Measurements from ENCODE around the gene ASTN2. TPM values are rescaled to one million over a fixed set of nuclear protein-coding genes. Genes with fewer than 3 reads are reported as not detected.

Gene ASTN2
- polyA plus RNA-seq, 2 of the 4 experiments (the other 2 are of a cell fraction) = 5.8 to 11.6 TPM

DNA sequence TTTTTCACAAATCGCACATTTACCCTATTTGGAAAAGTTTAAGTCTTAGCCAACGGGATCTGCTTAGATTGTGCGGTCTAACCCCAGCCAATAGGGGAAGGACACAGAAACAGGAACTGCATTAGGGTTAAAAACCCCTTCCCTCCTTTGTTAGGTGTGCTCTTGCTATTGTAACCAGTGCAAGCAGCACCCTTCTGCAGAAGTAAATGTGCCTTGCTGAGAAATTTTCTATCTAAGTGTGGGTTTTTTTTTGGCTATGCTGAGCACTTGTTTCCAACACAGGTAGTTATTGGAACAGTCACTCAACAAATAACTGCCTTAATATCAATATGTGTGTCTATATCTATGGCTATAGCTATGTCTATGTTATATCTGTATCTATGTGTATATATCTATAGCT is 537.8 kb downstream of the ASTN2 start:
- peaks cover 12% of the 10 kb centered on the region for H3K9me3 ChIP-seq
- ChIA-PET POLR2A (no interaction called here), CTCF (no interaction called here)
- WGBS (ENCODE audit: missing lambda C conversion rate) = 54% methylated on average over 3 of the region's 3 CpGs
- no peak overlapping the region for H3K4me2 ChIP-seq
- H3K4me1 ChIP-seq = no peaks in the 10 kb centered on the region
- no peak for ATAC-seq
- TF ChIP-seq FOSB (CRISPR knock-in tag; IDR thresholded peaks at IDR 0.05) = no peak
- TF ChIP-seq RFX5 (IDR thresholded peaks at IDR 0.05) = no peak
- no peak for TF ChIP-seq CEBPB (IDR thresholded peaks at IDR 0.05)
- no peak for TF ChIP-seq FOSL2 (IDR thresholded peaks at IDR 0.05)
- TF ChIP-seq FOSL2 (CRISPR knock-in tag; IDR thresholded peaks at IDR 0.05) = no peak
- TF ChIP-seq NPAS2 (CRISPR knock-in tag; IDR thresholded peaks at IDR 0.05; ENCODE audit: borderline replicate concordance) = no peak
- no peak for TF ChIP-seq CHD4 (IDR thresholded peaks at IDR 0.05; ENCODE audit: borderline replicate concordance)
- TF ChIP-seq, protein P1, sequence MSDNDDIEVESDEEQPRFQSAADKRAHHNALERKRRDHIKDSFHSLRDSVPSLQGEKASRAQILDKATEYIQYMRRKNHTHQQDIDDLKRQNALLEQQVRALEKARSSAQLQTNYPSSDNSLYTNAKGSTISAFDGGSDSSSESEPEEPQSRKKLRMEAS (IDR thresholded peaks at IDR 0.05) = no peak
- TF ChIP-seq RNF2 (IDR thresholded peaks at IDR 0.05; ENCODE audit: borderline replicate concordance, low read depth) = no peak
- TF ChIP-seq GATA3 (IDR thresholded peaks at IDR 0.05; ENCODE audit: borderline replicate concordance) = no peak
- TF ChIP-seq HDAC2 (IDR thresholded peaks at IDR 0.05) = no peak
- no peak for TF ChIP-seq TP53 (CRISPR knock-in tag; IDR thresholded peaks at IDR 0.05)
- no peak for TF ChIP-seq PHF8 (IDR thresholded peaks at IDR 0.05; ENCODE audit: borderline replicate concordance, low read depth)
- TF ChIP-seq, protein P2, sequence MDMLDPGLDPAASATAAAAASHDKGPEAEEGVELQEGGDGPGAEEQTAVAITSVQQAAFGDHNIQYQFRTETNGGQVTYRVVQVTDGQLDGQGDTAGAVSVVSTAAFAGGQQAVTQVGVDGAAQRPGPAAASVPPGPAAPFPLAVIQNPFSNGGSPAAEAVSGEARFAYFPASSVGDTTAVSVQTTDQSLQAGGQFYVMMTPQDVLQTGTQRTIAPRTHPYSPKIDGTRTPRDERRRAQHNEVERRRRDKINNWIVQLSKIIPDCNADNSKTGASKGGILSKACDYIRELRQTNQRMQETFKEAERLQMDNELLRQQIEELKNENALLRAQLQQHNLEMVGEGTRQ (IDR thresholded peaks at IDR 0.05) = no peak
- no peak for TF ChIP-seq MYC (IDR thresholded peaks at IDR 0.05; ENCODE audit: borderline replicate concordance, low read length)
- no peak for TF ChIP-seq RAD21 (conservative IDR thresholded peaks at IDR 0.05 in 1 of 2, IDR thresholded peaks at IDR 0.05 in 1 of 2)
- TF ChIP-seq HOXA7 (CRISPR knock-in tag; IDR thresholded peaks at IDR 0.05) = no peak
- TF ChIP-seq ZNF302 (CRISPR knock-in tag; IDR thresholded peaks at IDR 0.05) = no peak
- TF ChIP-seq JUNB (IDR thresholded peaks at IDR 0.05) = no peak
- TF ChIP-seq, protein P3, sequence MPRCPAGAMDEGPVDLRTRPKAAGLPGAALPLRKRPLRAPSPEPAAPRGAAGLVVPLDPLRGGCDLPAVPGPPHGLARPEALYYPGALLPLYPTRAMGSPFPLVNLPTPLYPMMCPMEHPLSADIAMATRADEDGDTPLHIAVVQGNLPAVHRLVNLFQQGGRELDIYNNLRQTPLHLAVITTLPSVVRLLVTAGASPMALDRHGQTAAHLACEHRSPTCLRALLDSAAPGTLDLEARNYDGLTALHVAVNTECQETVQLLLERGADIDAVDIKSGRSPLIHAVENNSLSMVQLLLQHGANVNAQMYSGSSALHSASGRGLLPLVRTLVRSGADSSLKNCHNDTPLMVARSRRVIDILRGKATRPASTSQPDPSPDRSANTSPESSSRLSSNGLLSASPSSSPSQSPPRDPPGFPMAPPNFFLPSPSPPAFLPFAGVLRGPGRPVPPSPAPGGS (IDR thresholded peaks at IDR 0.05) = no peak
- H3K27ac ChIP-seq = no peak overlapping the region
- DNase-seq (ENCODE audit: low read depth in 1 of 2, low spot score in 1 of 2) = no peak
- no peak for FAIRE-seq
- H3K4me3 ChIP-seq = no peak overlapping the region

DNA sequence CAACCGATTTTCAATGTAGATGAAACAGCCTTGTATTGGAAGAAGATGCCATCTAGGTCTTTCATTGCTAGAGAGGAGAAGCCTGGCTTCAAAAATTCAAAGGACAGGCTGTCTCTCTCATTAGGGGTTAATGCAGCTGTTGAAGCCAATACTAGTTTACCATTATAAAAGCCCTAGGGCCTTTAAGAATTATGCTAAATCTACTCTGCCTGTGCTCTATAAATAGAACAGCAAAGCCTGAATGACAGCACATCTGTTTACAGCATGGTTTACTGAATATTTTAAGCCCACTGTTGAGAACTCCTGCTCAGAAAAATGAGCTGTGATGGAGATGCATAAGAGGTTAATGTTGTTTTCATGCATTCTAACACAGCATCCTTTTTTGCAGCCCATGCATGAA is 539.3 kb downstream of the ASTN2 start:
- CTCF ChIA-PET = interaction anchor here (1.5 to 1.6 kb wide), 2 partner anchors 13 to 14 kb away, joined by 4 read pairs; no protein-coding TSS in a partner anchor
- H3K4me2 ChIP-seq = no peak overlapping the region
- peaks cover 12% of the 10 kb centered on the region for H3K9me3 ChIP-seq
- POLR2A ChIA-PET = no interaction called here
- FAIRE-seq (no peak), ATAC-seq (no peak), DNase-seq (ENCODE audit: low read depth in 1 of 2, low spot score in 1 of 2) (no peak)
- no peak overlapping the region for H3K27ac ChIP-seq
- 3% methylated on average over 1 of the region's 1 CpG for WGBS (ENCODE audit: missing lambda C conversion rate)
- no peak for TF ChIP-seq EHMT2 (IDR thresholded peaks at IDR 0.05; ENCODE audit: low read depth)
- no peak for TF ChIP-seq RAD21 (conservative IDR thresholded peaks at IDR 0.05 in 1 of 2, IDR thresholded peaks at IDR 0.05 in 1 of 2)
- TF ChIP-seq PHF8 (IDR thresholded peaks at IDR 0.05; ENCODE audit: borderline replicate concordance, low read depth) = no peak
- TF ChIP-seq, protein P4, sequence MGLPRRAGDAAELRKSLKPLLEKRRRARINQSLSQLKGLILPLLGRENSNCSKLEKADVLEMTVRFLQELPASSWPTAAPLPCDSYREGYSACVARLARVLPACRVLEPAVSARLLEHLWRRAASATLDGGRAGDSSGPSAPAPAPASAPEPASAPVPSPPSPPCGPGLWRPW (IDR thresholded peaks at IDR 0.05) = no peak
- no peak for TF ChIP-seq CEBPB (IDR thresholded peaks at IDR 0.05)
- TF ChIP-seq EHF (CRISPR knock-in tag; IDR thresholded peaks at IDR 0.05) = no peak
- TF ChIP-seq MYC (IDR thresholded peaks at IDR 0.05; ENCODE audit: borderline replicate concordance, low read length) = no peak
- no peak for TF ChIP-seq CHD4 (IDR thresholded peaks at IDR 0.05; ENCODE audit: borderline replicate concordance)
- TF ChIP-seq CBX2 (IDR thresholded peaks at IDR 0.05; ENCODE audit: borderline replicate concordance, low read depth) = no peak
- TF ChIP-seq CBX8 (IDR thresholded peaks at IDR 0.05) = no peak
- TF ChIP-seq GATA3 (IDR thresholded peaks at IDR 0.05; ENCODE audit: borderline replicate concordance) = no peak
- no peak for TF ChIP-seq KDM5A (IDR thresholded peaks at IDR 0.05)
- no peak for TF ChIP-seq SREBF2 (IDR thresholded peaks at IDR 0.05)
- TF ChIP-seq JUN (IDR thresholded peaks at IDR 0.05) = no peak
- TF ChIP-seq, protein P1 (IDR thresholded peaks at IDR 0.05) = no peak
- TF ChIP-seq, protein P5, sequence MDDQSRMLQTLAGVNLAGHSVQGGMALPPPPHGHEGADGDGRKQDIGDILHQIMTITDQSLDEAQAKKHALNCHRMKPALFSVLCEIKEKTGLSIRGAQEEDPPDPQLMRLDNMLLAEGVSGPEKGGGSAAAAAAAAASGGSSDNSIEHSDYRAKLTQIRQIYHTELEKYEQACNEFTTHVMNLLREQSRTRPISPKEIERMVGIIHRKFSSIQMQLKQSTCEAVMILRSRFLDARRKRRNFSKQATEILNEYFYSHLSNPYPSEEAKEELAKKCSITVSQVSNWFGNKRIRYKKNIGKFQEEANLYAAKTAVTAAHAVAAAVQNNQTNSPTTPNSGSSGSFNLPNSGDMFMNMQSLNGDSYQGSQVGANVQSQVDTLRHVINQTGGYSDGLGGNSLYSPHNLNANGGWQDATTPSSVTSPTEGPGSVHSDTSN (IDR thresholded peaks at IDR 0.05) = no peak
- no peak for TF ChIP-seq ZNF302 (CRISPR knock-in tag; IDR thresholded peaks at IDR 0.05)
- TF ChIP-seq HOXA7 (CRISPR knock-in tag; IDR thresholded peaks at IDR 0.05) = no peak
- TF ChIP-seq KDM1A (IDR thresholded peaks at IDR 0.05; ENCODE audit: low read depth) = no peak
- peaks cover 8% of the 10 kb centered on the region; the same call in 2 of the 3 replicates for H3K4me1 ChIP-seq
- no peak overlapping the region for H3K4me3 ChIP-seq
